Ishikawa (cell line): ENCODE data around the gene ZER1.

ENCODE experiments used
- CEBPB ChIP-seq: IDR thresholded peaks from 2 replicates; pipeline ENCODE4 v1.6.1; 2012
- CREB1 ChIP-seq: IDR thresholded peaks from 2 replicates; pipeline ENCODE4 v1.6.1; 2012; ENCODE audit warnings: low read depth
- EGR1 ChIP-seq: IDR thresholded peaks from 2 replicates; pipeline ENCODE4 v1.6.1; 2012
- EP300 ChIP-seq: IDR thresholded peaks from 2 replicates; pipeline ENCODE4 v1.6.1; 2012; ENCODE audit warnings: borderline replicate concordance
- FOXM1 ChIP-seq: IDR thresholded peaks from 2 replicates; pipeline ENCODE4 v1.6.1; 2012; ENCODE audit warnings: low read depth, borderline replicate concordance
- NFIC ChIP-seq: IDR thresholded peaks from 2 replicates; pipeline ENCODE4 v1.6.1; 2012
- RAD21 ChIP-seq: IDR thresholded peaks from 2 replicates; pipeline ENCODE4 v1.6.1; 2012; ENCODE audit warnings: low read depth
- TAF1 ChIP-seq: IDR thresholded peaks from 2 replicates; pipeline ENCODE4 v1.6.1; 2012; ENCODE audit warnings: low read depth, mild to moderate bottlenecking
- TCF12 ChIP-seq: IDR thresholded peaks from 2 replicates; pipeline ENCODE4 v1.6.1; 2012; ENCODE audit warnings: low read depth
- TEAD4 ChIP-seq: IDR thresholded peaks from 2 replicates; pipeline ENCODE4 v1.6.1; 2012
- YY1 ChIP-seq: IDR thresholded peaks from 2 replicates; pipeline ENCODE4 v1.6.1; 2012; ENCODE audit warnings: low read depth
- ZBTB7A ChIP-seq: IDR thresholded peaks from 2 replicates; pipeline ENCODE4 v1.6.1; 2012; ENCODE audit warnings: low read depth
- TF ChIP-seq, protein P1 (sequence below): IDR thresholded peaks from 2 replicates; pipeline ENCODE4 v1.6.1; 2012; ENCODE audit warnings: low read depth, mild to moderate bottlenecking
- TF ChIP-seq, protein P2 (sequence below): IDR thresholded peaks from 2 replicates; pipeline ENCODE4 v1.6.1; 2012
- TF ChIP-seq, protein P3 (sequence below): IDR thresholded peaks from 2 replicates; pipeline ENCODE4 v1.6.1; 2012

ZER1 gene

DNA sequence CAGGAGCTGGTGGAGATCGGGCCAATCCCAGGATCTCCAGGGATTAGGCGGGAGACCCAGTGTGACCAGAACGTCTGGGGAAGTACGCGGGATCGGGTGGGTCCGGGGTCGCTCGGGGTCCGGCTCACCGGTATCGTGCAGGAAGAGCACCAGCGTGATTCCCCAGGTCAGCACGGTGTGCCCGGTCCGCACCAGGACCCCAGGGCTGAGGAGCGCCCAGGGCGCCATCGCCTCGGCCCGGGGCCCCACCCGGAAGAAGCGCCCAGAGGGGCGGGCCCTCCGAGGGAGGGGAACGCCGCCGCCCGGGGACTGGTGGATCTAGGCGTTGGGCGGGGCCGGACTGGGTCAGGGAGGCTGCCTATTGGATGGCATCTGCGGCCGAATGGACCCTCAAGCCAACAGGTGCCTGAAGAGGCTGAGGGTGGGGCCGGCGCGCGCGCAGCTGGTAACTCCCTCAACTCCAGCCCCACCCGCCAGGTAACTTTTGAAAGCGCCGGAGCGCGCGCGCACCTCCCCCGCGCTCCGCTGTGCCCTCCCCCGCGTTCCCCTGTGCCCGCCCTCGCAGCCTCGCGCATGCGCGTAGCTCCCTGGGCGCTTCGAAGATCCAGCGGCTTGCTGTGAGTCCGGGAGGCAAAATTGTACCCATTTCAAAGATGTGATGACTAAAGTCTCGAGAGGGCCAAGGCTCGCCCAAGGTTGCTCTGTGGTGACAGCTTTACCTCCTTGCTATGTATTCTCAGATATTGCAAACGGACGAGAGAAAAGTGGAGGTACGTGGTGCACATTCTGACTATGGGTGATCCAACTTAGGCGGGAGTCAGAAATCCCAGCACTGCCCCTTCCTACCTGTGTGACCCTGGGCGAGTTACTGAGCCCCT, 47.6 kb downstream of the ZER1 start, which contains the start of gene ZDHHC12:
Gene ZDHHC12 (minus strand): TSS at position 262 of the 878 bp plus-strand sequence. CDS start 34 bp downstream, at position 228.
- TF ChIP-seq EGR1, result peak; percentile 93
- no peak for TF ChIP-seq EP300
- TF ChIP-seq ZBTB7A, result no peak
- TF ChIP-seq, protein P1, sequence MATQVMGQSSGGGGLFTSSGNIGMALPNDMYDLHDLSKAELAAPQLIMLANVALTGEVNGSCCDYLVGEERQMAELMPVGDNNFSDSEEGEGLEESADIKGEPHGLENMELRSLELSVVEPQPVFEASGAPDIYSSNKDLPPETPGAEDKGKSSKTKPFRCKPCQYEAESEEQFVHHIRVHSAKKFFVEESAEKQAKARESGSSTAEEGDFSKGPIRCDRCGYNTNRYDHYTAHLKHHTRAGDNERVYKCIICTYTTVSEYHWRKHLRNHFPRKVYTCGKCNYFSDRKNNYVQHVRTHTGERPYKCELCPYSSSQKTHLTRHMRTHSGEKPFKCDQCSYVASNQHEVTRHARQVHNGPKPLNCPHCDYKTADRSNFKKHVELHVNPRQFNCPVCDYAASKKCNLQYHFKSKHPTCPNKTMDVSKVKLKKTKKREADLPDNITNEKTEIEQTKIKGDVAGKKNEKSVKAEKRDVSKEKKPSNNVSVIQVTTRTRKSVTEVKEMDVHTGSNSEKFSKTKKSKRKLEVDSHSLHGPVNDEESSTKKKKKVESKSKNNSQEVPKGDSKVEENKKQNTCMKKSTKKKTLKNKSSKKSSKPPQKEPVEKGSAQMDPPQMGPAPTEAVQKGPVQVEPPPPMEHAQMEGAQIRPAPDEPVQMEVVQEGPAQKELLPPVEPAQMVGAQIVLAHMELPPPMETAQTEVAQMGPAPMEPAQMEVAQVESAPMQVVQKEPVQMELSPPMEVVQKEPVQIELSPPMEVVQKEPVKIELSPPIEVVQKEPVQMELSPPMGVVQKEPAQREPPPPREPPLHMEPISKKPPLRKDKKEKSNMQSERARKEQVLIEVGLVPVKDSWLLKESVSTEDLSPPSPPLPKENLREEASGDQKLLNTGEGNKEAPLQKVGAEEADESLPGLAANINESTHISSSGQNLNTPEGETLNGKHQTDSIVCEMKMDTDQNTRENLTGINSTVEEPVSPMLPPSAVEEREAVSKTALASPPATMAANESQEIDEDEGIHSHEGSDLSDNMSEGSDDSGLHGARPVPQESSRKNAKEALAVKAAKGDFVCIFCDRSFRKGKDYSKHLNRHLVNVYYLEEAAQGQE, result no peak
- peak; percentile 89 for TF ChIP-seq TAF1
- TF ChIP-seq YY1, result peak; percentile 87
- TF ChIP-seq FOXM1, result no peak
- peak; percentile 13; the same call in 1 of the 2 replicates for TF ChIP-seq TCF12
- TF ChIP-seq, protein P2, sequence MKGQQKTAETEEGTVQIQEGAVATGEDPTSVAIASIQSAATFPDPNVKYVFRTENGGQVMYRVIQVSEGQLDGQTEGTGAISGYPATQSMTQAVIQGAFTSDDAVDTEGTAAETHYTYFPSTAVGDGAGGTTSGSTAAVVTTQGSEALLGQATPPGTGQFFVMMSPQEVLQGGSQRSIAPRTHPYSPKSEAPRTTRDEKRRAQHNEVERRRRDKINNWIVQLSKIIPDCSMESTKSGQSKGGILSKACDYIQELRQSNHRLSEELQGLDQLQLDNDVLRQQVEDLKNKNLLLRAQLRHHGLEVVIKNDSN, result no peak

DNA sequence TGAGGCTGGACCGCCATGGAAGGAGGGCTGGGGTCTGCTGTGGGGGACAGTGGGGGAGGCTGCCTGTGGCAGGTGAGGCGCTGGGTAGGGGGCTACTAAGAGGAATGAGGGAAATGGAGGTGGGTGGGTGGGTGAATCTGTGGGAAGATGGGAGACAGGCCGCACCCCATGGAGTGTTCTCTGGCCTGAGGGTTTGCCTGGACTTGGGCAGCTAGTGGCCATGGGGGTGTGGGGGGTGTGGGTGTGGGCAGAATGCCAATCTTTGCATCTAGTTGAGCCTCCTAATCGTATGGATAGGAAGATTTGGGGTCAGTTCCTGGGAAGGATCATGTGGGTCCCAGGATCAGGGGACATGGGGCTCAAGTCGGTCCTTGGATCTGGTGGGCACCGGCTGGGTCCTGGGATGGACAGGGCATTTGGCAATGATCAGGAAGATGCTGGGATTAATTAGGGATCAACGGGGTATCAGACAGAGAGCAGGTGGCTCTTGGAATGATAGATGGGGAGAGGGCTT, 48.3 kb downstream of the ZER1 start:
- TF ChIP-seq NFIC (peak; percentile 48; the same call in 1 of the 2 replicates), EP300 (no peak)

DNA sequence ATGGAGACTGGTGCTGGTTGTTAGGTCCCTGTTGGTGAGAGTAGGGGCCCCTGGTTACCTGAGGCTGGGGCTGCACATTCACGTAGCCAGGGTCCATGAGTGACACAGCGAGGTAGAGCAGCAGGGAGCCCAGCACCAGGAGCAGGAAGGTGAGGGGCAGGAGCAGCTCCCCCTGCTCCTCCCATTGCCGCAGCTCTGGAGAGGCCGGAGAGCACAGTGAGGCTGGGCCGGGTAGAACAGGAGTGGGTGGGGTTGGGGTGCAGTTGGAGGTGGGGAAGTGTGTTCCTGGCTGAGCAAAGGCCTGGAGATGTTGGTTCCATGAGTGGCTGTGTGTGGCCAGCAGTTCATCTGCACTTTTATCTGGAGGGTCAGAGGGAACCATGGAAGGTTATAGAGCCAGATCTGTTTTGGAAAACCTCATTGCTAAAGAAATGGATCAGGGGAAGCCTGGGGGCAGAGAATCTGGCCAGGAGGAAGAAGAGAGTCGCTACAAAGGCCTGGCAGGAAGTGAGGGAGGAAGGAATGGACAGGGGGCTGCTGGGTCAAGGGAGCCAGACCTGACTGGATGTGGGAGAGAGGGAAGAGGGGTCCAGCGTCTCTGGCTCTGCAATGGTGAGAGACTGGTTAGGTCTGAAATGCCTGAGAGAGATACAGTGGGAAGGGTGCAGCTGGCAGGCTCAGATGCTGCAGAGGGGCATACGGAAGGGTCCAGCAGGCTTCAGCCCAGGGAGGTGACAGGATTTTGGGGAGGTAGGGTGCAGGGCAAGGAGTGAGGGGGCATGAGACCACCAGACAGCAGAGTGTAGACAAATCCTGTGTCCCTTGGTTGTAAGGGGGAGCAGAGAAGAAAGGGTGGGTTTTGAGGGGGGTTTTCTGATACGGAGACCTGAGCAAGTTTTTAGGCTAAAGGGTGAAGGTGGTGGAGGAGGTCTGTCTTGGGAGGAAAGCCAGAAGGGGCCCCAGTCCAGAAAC, 49.1 kb downstream of the ZER1 start:
- TF ChIP-seq RAD21 (no peak), TCF12 (no peak), FOXM1 (no peak), YY1 (no peak), CEBPB (no peak), NFIC (no peak)
- TF ChIP-seq, protein P3, sequence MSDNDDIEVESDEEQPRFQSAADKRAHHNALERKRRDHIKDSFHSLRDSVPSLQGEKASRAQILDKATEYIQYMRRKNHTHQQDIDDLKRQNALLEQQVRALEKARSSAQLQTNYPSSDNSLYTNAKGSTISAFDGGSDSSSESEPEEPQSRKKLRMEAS, result no peak
- TF ChIP-seq, protein P2, result no peak

DNA sequence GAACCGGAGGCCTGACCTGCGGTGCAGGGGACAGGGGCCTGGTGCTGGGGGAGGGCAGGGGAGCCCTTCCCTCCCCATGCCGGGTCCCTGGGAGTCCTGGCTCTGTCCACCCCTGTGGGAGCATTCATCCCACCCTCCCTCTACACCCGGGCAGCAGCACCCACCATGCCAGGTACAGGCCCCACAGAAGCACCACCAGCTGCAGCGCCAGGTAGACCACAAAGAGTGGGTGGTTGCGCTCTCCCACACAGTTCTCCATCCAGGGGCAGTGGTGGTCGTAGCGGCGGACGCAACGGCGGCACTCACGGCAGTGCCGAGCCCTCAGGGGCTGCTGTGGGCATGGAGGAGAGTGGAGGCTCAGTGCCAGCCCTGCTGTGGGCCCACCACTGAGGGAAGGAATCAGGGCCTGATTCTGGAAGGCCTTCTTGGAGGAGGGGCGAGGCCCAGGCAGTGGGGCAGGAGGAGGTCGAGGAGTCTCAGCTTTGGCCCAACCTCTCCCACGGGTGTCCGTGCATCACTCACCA, 50.2 kb downstream of the ZER1 start:
- TF ChIP-seq EP300 (no peak), CEBPB (no peak), TEAD4 (no peak), TCF12 (no peak), FOXM1 (no peak), TAF1 (no peak), YY1 (no peak), ZBTB7A (no peak), CREB1 (no peak), RAD21 (no peak), NFIC (no peak), EGR1 (no peak)
- TF ChIP-seq, protein P2, result no peak
- TF ChIP-seq, protein P3, result no peak
- TF ChIP-seq, protein P1, result no peak
